Small intestine (tissue), 7 donors: Measurements from ENCODE around the gene RFTN2. TPM values are rescaled to one million over a fixed set of nuclear protein-coding genes. Genes with fewer than 3 reads are reported as not detected.

Experiments used
- DNase-seq, 2 donors: peaks; one replicate each; pipeline versions ENCODE4 v3.0.0 to v3.0.0-alpha.2; 2013
- FAIRE-seq: peaks from 2 replicates; lab custom pipeline; 2012; peaks lifted over from hg19 to GRCh38; lab: Jason Lieb, UNC
- H3K27ac ChIP-seq, 3 donors: one replicate each; pipeline ENCODE4 v1.5.1; 2013; ENCODE audit warnings: low read length in 2 of 3, mild to moderate bottlenecking in 2 of 3, control low read depth in 1 of 3, inconsistent platforms in 1 of 3, low read depth in 1 of 3, moderate library complexity in 1 of 3
- H3K27me3 ChIP-seq, 3 donors: one replicate each; pipeline ENCODE4 v1.6.1; 2013; ENCODE audit warnings: low read length in 3 of 3, inconsistent platforms in 1 of 3; ENCODE audit not compliant: control insufficient read depth in 3 of 3, insufficient read depth in 3 of 3
- H3K36me3 ChIP-seq, 3 donors: one replicate each; pipeline ENCODE4 v1.6.1; 2013; ENCODE audit warnings: low read length in 3 of 3, inconsistent platforms in 1 of 3, low read depth in 1 of 3, mild to moderate bottlenecking in 1 of 3, moderate library complexity in 1 of 3; ENCODE audit not compliant: control insufficient read depth in 3 of 3, insufficient read depth in 2 of 3
- H3K4me1 ChIP-seq, 3 donors: one replicate each; pipeline ENCODE4 v1.6.1; 2013; ENCODE audit warnings: low read length in 2 of 3, inconsistent platforms in 1 of 3, low read depth in 1 of 3, mild to moderate bottlenecking in 1 of 3, moderate library complexity in 1 of 3; ENCODE audit not compliant: control insufficient read depth in 3 of 3, insufficient read depth in 2 of 3
- H3K4me3 ChIP-seq, 3 donors: one replicate each; pipeline ENCODE4 v1.5.1; 2013; ENCODE audit warnings: low read length in 3 of 3, control low read depth in 1 of 3, inconsistent platforms in 1 of 3, low read depth in 1 of 3, mild to moderate bottlenecking in 1 of 3, moderate library complexity in 1 of 3
- H3K9me3 ChIP-seq, 2 donors: one replicate each; pipeline ENCODE4 v1.6.1; 2013; ENCODE audit warnings: low read depth in 1 of 2, low read length in 1 of 2; ENCODE audit not compliant: control insufficient read depth in 2 of 2, insufficient read depth in 1 of 2
- WGBS, 3 donors: extraction: QIAGEN DNeasy Blood & Tissue Kit; methylation state at CpG; one replicate each; pipeline ENCODE4 v1.1.7; 2013; 5-methylcytosine and 5-hydroxymethylcytosine counted together
- polyA plus RNA-seq, 4 donors: library from polyadenylated mRNA; stranded (reverse) in 3 of 4; unstranded in 1 of 4; fragments of 200-250 nt in 3 of 4; fragments of 120-200 nt in 1 of 4; gene quantifications; one replicate each; pipeline versions ENCODE4 v1.2.1 to v1.2.3, GENCODE V29; 2013
- donor health status: healthy with polysubstance abuse.
- donor health status: control.
- donor health status: control.
- donor health status: Bipolar disorder and iron deficiency.
- donor health status: healthy.

RFTN2 gene
- polyA plus RNA-seq, 4 donors: 1.1 to 2.7 (median 1.5) TPM; not detected in 1

DNA sequence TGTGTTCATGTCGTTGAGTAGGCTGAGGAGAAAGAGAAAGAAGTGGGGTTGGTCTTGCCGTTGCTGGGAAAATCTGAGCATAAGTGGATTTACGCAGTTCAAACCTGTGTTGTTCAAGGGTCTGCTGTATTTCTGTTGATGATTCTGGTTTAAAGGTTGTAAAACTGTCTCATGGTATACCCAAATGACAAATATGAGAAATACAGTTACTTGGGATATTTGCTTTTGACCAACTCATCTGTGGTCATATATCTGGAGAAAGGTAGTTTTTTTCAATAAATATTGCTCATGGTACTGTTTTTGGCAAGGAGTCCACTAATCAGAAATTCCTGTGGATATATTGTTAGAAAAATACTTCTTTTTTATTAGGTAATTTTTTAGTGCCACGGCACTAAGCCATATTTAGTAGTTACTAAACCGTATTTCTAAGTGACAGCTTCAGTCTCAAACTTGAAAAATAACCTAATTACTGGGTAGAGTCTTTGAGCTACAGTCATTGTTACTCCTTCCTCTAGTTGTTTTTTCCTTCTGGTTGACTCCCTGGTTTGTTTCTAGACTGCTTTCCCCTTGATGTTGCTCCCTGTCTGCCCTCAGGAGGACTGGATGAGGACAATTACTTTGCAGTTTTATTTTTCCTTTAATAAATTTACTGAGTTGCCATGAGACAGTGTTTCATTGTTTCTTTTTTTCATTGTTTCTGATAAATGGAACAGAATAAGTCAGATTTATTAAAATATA lies 128.1 kb downstream of the RFTN2 start:
- 88 to 97% (median 88%) methylated on average over 5 of the region's 5 CpGs for WGBS, 3 donors
- H3K27ac ChIP-seq: no peak overlapping the region
- FAIRE-seq: no peak
- no peak overlapping the region for H3K4me3 ChIP-seq
- no peaks in the 10 kb centered on the region for H3K9me3 ChIP-seq
- peaks cover 5 to 29% (median 8%) of the 10 kb centered on the region in 3 donors for H3K36me3 ChIP-seq
- no peak for DNase-seq
- H3K4me1 ChIP-seq: no peaks in the 10 kb centered on the region
- no peaks in the 10 kb centered on the region for H3K27me3 ChIP-seq

DNA sequence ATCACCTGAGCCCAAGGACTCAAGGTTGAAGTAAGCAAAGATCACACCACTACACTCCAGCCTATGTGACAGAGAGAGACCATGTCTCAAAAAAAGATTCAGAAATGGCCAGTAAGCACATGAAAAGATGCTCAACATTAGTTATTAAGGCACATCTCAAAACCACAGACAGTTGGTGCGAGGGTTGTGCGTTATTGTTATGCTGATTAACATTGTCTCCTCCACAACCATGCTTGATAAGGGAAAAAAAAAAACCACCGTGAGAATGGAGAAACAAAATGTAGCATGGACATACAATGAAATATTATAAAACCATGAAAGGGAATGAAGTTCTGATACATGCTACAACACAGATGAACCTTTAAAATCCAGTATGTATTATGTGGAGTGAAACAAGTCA lies 132.2 kb downstream of the RFTN2 start:
- DNase-seq (no peak), FAIRE-seq (no peak)
- whole genome bisulfite sequencing, 3 donors: 95 to 99% (median 98%) methylated on average over 3 of the region's 3 CpGs
- Histone ChIP-seq H3K27me3 (no peaks in the 10 kb centered on the region), H3K27ac (no peak overlapping the region), H3K9me3 (no peaks in the 10 kb centered on the region), H3K36me3 (peaks cover 3 to 30% (median 8%) of the 10 kb centered on the region in 3 donors), H3K4me1 (no peaks in the 10 kb centered on the region), H3K4me3 (no peak overlapping the region)

DNA sequence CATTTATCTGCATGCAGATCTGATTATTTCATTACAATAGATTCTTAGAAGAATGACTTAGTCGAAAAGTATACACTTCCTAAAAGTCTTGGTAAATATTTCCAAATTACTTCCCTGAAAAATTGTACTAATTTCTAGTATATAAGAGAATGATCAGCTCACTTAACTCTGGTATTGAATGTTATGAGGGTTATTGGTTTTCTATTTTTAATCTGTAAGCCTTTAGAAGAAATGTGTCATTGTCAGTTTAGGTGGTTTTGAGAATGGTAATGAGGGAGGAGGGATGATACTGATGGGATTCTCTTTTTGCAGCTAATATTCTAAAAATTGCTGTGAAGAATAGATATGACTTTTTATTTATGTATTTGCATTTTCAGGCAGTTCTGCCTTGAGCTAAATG lies 135.7 kb downstream of the RFTN2 start:
- FAIRE-seq (no peak), DNase-seq (no peak)
- no peaks in the 10 kb centered on the region for H3K4me1 ChIP-seq
- H3K27ac ChIP-seq: no peak overlapping the region
- 76 to 84% (median 81%) methylated on average over 1 of the region's 1 CpG for WGBS, 3 donors
- H3K27me3 ChIP-seq: no peaks in the 10 kb centered on the region
- H3K9me3 ChIP-seq: no peaks in the 10 kb centered on the region
- peaks cover 3 to 41% (median 10%) of the 10 kb centered on the region in 3 donors for H3K36me3 ChIP-seq
- no peak overlapping the region for H3K4me3 ChIP-seq

DNA sequence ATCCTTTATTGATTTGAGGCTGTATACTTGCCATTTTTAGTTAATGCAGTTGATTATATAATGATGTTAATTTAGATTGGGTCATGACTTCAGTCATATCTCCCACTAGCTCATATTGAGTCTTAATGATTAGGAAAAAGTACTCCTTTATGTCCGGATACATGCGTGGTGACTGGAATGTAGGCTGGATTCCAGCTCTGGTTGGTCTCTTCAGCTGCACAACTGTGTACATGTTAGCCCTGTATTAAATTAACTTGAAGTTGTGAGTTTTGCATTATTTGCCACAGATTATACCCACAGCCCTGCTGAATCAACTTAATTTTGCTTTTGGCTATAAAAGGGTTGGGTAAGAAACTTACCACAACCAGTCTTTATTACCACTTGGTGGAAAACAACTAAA lies 137.0 kb downstream of the RFTN2 start:
- H3K27ac ChIP-seq: no peak overlapping the region
- no peaks in the 10 kb centered on the region for H3K9me3 ChIP-seq
- no peaks in the 10 kb centered on the region for H3K27me3 ChIP-seq
- DNase-seq: no peak
- H3K4me3 ChIP-seq: no peak overlapping the region
- no peak for FAIRE-seq
- H3K4me1 ChIP-seq: no peaks in the 10 kb centered on the region
- WGBS, 3 donors: 30 to 52% (median 44%) methylated on average over 2 of the region's 2 CpGs
- H3K36me3 ChIP-seq: peaks cover 3 to 34% (median 10%) of the 10 kb centered on the region in 3 donors

Other genes starting within 250 kb of the RFTN2 start
- 100 to 1,000 TPM; 108 to 329 (median 176) TPM for gene SF3B1, start 240.6 kb downstream of the RFTN2 start, polyA plus RNA-seq
- gene COQ10B, start 222.0 kb downstream of the RFTN2 start, polyA plus RNA-seq: 10 to 100 TPM; 10.7 to 25.7 (median 18.3) TPM
- 100 to 1,000 TPM; 112 to 637 (median 311) TPM for gene HSPD1, start 175.7 kb downstream of the RFTN2 start, polyA plus RNA-seq
- gene HSPE1, start 175.2 kb downstream of the RFTN2 start, polyA plus RNA-seq: 100 to 1,000 TPM; 132 to 259 (median 226) TPM
- gene MOB4, start 159.5 kb downstream of the RFTN2 start, polyA plus RNA-seq: 10 to 100 TPM; 17.6 to 35.1 (median 23.2) TPM
- 1 to 10 TPM; 2.7 to 8.3 (median 5.0) TPM for gene MARS2, start 29.8 kb upstream of the RFTN2 start, polyA plus RNA-seq
- under 1 TPM in 1 of 4 donors, not detected in 3; 0.18 TPM for gene BOLL, start 109.7 kb upstream of the RFTN2 start, polyA plus RNA-seq
- 1 to 10 TPM in 1 of 4 donors, under 1 TPM in 2, not detected in 1; 0.58 to 2.3 (median 0.81) TPM for gene PLCL1, start 129.0 kb upstream of the RFTN2 start, polyA plus RNA-seq